SIG-M5 treated with dmso at 0.1 percent for 504 hours (cell line): ENCODE data around the gene AKT1.
"Not testable (repeated sequence)": the region's sequence is repeated elsewhere in the genome, so short reads cannot be mapped to it uniquely, and the experiment has no call there.

Experiments
- DNase-seq: peaks from one replicate; lab custom pipeline; 2025; ENCODE audit not compliant: unreplicated experiment; lab: John Stamatoyannopoulos, UW

The AKT1 gene

GRCh38 chr14:104755621-104756020 lies 39.9 kb downstream of the AKT1 start:
- DNase-seq, result no peak

DNA sequence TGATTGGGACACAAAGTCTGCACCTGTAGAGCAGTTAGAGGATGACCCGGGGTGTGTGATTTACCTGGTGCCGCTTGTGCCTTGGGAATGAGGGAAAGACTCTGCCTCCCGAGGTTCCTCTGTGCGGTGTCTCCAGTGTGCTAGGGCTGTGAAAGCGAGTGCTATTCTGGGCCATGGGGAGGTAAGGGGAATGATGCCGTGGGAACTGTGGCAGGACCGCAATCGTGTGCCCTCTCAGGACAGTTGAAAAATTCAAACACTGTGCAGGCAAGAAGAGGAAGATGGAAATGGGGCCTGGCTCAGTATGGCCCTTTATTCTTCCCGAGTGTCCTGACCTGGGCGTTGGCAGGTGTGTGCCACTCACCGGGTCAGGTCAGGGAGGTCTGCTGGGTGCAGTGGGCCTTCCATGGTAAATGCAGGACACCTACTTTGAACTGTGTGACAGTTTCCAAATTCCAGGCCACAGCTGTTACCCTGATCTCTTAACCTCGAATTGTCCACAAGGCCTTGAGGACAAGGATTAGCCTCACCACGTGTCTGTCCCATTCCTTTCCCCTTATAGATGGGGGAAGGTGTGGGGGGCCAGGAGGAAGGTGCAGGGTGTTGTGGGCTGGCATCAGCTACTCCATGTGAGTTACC lies 41.2 kb downstream of the AKT1 start:
- DNase-seq, result no peak

DNA sequence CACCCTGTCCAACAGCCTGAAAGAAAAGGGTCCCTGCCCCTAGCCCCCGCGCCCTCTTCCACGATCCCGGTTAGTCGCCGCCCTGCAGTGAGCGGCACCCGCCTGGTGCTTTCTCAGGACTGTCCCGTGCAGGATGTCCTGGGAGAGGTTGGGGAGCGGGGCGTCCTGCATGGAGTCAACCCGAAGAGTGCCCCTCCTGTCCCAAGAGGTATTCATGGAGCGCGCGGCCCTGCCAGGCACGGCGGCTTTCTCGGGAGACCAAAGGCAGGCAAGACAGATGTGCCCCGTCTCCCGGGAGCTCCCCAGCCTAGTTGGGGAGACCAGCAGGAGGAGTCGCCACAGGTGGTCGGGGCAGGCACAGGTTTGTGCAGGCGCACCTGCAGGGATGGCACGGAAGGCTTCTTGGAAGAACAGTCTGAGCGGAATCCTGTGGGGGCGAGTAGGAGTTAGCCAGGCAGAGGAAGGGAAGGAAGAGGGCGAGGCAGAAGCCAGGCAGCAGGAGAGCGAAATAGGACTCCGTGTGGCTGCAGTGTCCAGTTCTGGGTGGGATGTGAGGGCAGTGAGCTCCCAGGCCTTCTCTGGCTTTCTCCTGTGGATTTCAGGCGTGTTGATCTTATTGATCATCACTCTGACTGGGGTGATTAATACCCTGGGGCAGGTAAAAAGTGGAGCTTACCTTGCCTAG lies 41.9 kb downstream of the AKT1 start:
- DNase-seq, result no peak

GRCh38 chr14:104752735-104753527 lies 42.6 kb downstream of the AKT1 start, which contains the start of gene SIVA1:
TSS of gene SIVA1 (plus strand) at chr14:104753147. CDS start at chr14:104753202, 55 bp downstream.
- DNase-seq, result peak; percentile 100

- DNase-seq, result peak; percentile 100
Measured at GRCh38 chr14:104752423-104752734, 43.2 kb downstream of the AKT1 start.

DNA sequence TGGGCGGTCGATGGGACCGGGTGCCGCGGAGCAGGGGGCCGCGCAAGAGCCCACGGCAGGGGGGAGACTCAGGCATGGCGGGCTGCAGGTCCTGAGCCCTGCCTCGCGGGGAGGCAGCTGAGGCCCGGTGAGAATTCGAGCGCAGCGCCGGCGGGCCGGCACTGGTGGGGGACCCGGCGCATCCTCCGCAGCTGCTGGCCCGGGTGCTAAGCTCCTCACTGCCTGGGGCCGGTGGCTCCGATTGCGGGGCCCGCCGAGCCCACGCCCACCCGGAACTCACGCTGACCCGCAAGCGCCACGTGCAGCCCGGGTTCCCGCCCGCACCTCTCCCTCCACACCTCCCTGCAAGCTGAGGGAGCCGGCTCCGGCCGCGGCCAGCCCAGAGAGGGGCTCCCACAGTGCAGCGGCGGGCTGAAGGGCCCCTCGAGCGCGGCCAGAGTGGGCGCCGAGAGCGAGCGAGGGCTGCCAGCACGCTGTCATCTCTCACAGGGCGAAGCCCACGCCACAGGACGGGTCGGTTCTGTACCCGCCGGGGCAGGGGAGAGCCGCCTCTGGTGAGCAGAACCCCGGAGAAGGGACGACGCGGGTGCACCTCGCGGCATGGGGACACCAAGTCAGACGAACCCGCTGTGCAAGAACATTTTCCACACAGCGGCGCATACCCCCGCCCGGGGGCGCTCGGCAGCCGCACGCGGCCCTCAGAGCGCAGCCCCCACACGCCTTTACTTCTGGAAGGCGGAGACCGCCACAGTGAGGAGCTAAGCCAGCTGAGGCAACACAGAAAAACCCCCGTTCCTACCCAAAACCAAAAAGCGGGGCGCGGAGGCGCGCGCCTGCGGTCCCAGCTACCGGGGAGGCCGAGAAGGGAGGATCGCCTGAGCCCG lies 43.8 kb downstream of the AKT1 start:
- DNase-seq, result no peak

DNA sequence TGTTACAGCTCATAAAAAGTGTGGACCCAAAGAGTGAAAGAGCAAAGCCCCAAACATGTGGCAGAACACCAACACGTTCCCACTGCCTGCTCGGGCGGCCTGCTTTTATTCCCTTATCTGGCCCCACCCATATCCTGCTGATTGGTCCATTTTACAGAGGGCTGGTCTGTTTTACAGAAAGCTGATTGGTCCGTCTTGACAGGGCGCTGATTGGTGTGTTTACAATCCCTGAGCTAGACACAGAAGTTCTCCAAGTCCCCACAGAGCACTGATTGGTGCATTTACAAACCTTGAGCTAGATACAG lies 44.8 kb downstream of the AKT1 start:
- not testable (repeated sequence) for DNase-seq

- no peak for DNase-seq
Measured at GRCh38 chr14:104750056-104750752, 45.3 kb downstream of the AKT1 start.

- DNase-seq, result no peak
Measured at GRCh38 chr14:104749111-104749649, 46.4 kb downstream of the AKT1 start.

GRCh38 chr14:104747876-104748275 lies 47.7 kb downstream of the AKT1 start:
- DNase-seq, result no peak

GRCh38 chr14:104746934-104747481 lies 48.5 kb downstream of the AKT1 start:
- DNase-seq, result no peak

DNA sequence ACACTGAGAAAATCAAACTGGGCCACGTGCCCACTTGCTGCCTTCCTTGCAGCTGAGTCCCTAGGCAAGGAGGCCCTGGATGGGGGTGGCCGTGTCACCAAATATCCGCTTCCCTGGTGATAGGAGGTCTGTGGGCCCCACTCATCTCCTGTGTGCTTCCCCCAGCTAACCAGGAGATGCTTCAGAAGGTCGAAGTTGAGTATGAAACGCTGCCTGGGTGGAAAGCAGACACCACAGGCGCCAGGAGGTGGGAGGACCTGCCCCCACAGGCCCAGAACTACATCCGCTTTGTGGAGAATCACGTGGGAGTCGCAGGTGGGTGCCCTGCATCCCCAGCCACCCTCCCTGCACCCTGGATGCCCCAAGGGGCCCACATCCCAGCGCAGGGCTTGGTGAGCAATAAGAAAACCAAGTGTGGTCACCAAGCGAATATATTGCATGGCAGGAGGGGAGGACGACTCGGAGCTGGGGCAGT lies 49.4 kb downstream of the AKT1 start:
- no peak for DNase-seq

GRCh38 chr14:104745431-104745830 lies 50.1 kb downstream of the AKT1 start:
- no peak for DNase-seq

DNA sequence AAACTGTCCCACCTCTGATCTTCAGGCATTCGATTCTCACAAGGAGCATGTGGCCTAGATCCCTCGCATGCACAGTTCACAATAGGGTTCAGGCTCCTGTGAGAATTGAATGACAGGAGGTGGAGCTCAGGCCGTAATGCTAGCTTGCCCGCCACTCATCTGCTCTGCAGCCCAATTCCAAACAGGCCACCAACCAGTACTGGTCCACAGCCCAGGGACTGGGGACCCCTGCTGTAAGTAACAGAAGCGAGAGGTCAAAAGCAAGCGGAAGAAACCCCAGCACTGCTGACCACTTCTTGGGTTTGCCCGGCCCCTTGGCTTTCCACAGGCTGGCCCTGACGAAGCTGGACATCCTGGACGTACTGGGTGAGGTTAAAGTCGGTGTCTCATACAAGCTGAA lies 51.1 kb downstream of the AKT1 start:
- DNase-seq, result no peak

DNA sequence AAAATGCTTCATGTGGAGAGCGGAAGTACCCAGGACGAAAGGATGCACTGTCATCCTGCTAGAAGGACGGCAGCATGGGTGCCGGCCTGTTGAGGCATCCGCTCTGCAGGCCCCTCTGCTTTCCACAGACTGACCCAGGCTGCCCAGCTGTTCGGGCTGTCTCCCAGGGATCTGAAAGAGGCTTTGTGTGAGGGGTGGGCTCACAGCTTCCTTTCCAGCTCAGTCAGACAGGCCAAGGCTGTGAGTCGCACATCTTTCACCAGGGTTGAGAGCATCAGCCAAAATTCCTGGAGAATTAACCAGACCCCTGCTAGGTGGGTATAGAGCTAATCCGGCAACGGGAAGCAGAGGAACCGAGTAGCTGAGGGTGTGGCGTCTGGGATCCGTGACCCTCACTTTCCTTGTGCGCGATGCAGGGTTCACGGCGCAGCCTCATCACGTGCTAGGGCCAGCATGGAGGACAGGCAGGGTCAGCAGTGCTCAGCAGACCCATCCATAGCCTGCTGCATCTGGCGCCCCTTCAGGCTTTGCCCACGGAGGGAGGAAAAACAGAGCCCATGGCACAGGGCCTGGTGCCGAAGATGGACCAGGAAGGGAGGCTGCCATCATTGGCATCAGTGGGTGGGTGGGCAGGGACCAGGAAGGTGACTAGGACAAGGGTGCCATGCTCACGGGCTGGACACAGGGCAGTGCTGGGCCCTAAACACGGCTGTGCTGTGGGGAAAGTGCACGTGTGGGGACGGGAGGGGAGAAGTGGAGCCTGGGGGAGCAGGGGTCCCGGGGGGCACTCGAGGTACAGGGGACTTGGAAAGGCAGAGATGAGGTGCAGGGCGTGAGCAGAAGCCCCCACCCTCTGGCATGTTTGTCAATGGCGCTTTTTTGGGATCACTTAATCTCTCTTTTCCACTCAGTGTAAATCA lies 51.8 kb downstream of the AKT1 start:
- DNase-seq, result no peak

GRCh38 chr14:104742586-104743455 lies 52.7 kb downstream of the AKT1 start:
- no peak for DNase-seq

- DNase-seq, result no peak
Measured at GRCh38 chr14:104741803-104742251, 53.7 kb downstream of the AKT1 start.
